HepG2 (cell line): ENCODE data around the gene CPNE5. TPM values are rescaled to one million over a fixed set of nuclear protein-coding genes. Genes with fewer than 3 reads are reported as not detected.
A peak's percentile ranks its signal among the peaks of the same experiment; 100 is the strongest.

Experiments used
- ATAC-seq: fragments of 200-7000 bp; cut with Tn5 transposase; 3 replicates; pipeline ENCODE4 v1.9.1; 2020; ENCODE audit warnings: mild to moderate bottlenecking, moderate library complexity
- BruUV-seq: library from RNA; stranded (reverse); fragments of 400-500 nt; replicated peaks from 2 replicates; lab custom pipeline; 2021; lab: Mats Ljungman, UMichigan
- CTCF ChIA-PET: fragments of 300-600 bp; formaldehyde crosslinking; extraction: SDS; loops from one replicate; lab custom pipeline; 2021; ENCODE audit warnings: low total read pairs, inconsistent platforms, low intra/inter-chr PET ratio; lab: Yijun Ruan, JAX
- POLR2A ChIA-PET: fragments of 350-600 bp; sonication (Branson Sonifier 250); formaldehyde crosslinking; loops from one replicate; lab custom pipeline; 2020; ENCODE audit warnings: antibody characterized with exemption, inconsistent platforms; lab: Yijun Ruan, JAX
- DNase-seq: peaks from one replicate; pipeline ENCODE4 v3.0.0-alpha.2; 2015; ENCODE audit warnings: low spot score
- FAIRE-seq: peaks from 3 replicates; lab custom pipeline; 2011; peaks lifted over from hg19 to GRCh38; lab: Jason Lieb, UNC
- H2AFZ ChIP-seq: one replicate; pipeline ENCODE4 v1.6.1; 2011; ENCODE audit warnings: low read length, inconsistent platforms
- H3K27ac ChIP-seq: fragments of 300-600 bp; 3 replicates; pipeline ENCODE4 v1.8.0; 2011; ENCODE audit warnings: mixed run types, mild to moderate bottlenecking, mixed read lengths, low read length, inconsistent platforms; ENCODE audit not compliant: insufficient read depth; ENCODE audit errors: extremely low read length
- H3K27me3 ChIP-seq, 2 experiments: fragments of 200-600 bp in 1 of 2; 2 replicates in 1 of 2; 3 replicates in 1 of 2; pipeline versions ENCODE4 v1.6.0 to v1.8.0; 2011; ENCODE audit warnings: low read length in 2 of 2, mild to moderate bottlenecking in 2 of 2, moderate library complexity in 2 of 2, inconsistent platforms in 1 of 2; ENCODE audit not compliant: insufficient read depth in 2 of 2, control insufficient read depth in 1 of 2
- H3K36me3 ChIP-seq, 2 experiments: fragments of 200-600 bp in 1 of 2; replicated peaks in 1 of 2; 2 replicates in 1 of 2; 3 replicates in 1 of 2; pipeline versions ENCODE4 v1.5.1 to v1.8.0; 2011; ENCODE audit warnings: low read length in 2 of 2, inconsistent platforms in 1 of 2; ENCODE audit not compliant: insufficient read depth in 2 of 2, control insufficient read depth in 1 of 2
- H3K4me1 ChIP-seq: 2 replicates; pipeline ENCODE4 v1.5.1; 2012; ENCODE audit warnings: low read length, inconsistent platforms; ENCODE audit not compliant: insufficient read depth
- H3K4me2 ChIP-seq: 2 replicates; pipeline ENCODE4 v1.6.0; 2011; ENCODE audit warnings: low read depth, low read length, inconsistent platforms
- H3K4me3 ChIP-seq, 3 experiments: fragments of 200-600 bp in 1 of 3; sonication (generic), shearing (Covaris generic) in 1 of 3; replicated peaks in 1 of 3; 2 replicates each; pipeline ENCODE4 v1.5.1; 2011 to 2016; ENCODE audit warnings: low read length in 3 of 3, inconsistent platforms in 2 of 3, low read depth in 2 of 3, mild to moderate bottlenecking in 2 of 3, control low read depth in 1 of 3, mixed read lengths in 1 of 3; ENCODE audit not compliant: insufficient read depth in 1 of 3
- H3K79me2 ChIP-seq: one replicate; pipeline ENCODE4 v1.6.1; 2011; ENCODE audit warnings: low read length, inconsistent platforms; ENCODE audit not compliant: insufficient read depth
- H3K9ac ChIP-seq: 2 replicates; pipeline ENCODE4 v1.6.0; 2011; ENCODE audit warnings: mild to moderate bottlenecking, low read depth, low read length, inconsistent platforms; ENCODE audit not compliant: insufficient read depth
- H3K9me3 ChIP-seq: 2 replicates; pipeline ENCODE4 v1.5.1; 2012; ENCODE audit warnings: mild to moderate bottlenecking, low read length
- H4K20me1 ChIP-seq: 2 replicates; pipeline ENCODE4 v1.6.0; 2011; ENCODE audit warnings: inconsistent platforms, mild to moderate bottlenecking, low read length, moderate library complexity; ENCODE audit not compliant: insufficient read depth
- AHR ChIP-seq: IDR thresholded peaks from 2 replicates; pipeline ENCODE4 v1.6.1; 2018; ENCODE audit warnings: missing genetic modification reagents, missing compliant biosample characterization
- GABPB1 ChIP-seq: IDR thresholded peaks from 2 replicates; pipeline ENCODE4 v1.6.1; 2016; ENCODE audit warnings: mild to moderate bottlenecking, missing genetic modification reagents, moderate library complexity, missing compliant biosample characterization
- GATAD2A ChIP-seq: IDR thresholded peaks from 2 replicates; pipeline ENCODE4 v1.6.1; 2016
- HNRNPH1 ChIP-seq: fragments of 200-400 bp; formaldehyde crosslinking; optimal IDR thresholded peaks from 2 replicates; pipeline ENCODE3; 2017; ENCODE audit warnings: mild to moderate bottlenecking, low read depth, low read length
- NFYC ChIP-seq: IDR thresholded peaks from 2 replicates; pipeline ENCODE4 v1.6.1; 2016; ENCODE audit warnings: missing genetic modification reagents, missing compliant biosample characterization
- SP1 ChIP-seq, 2 experiments: fragments of 450-650 bp in 1 of 2; sonication (generic) in 1 of 2; formaldehyde crosslinking in 1 of 2; IDR thresholded peaks; 2 replicates each; pipeline versions ENCODE4 v1.4.0 to v1.6.1; 2016 to 2020; ENCODE audit warnings: missing genetic modification reagents in 1 of 2
- SRF ChIP-seq: IDR thresholded peaks from 2 replicates; pipeline ENCODE4 v1.6.1; 2011; ENCODE audit warnings: mild to moderate bottlenecking, low read depth, low read length, moderate library complexity
- ZBED4 ChIP-seq: sonication (generic); formaldehyde crosslinking; IDR thresholded peaks from 2 replicates; pipeline ENCODE4 v1.4.0; 2020; ENCODE audit warnings: missing genetic modification reagents, borderline replicate concordance
- ZNF513 ChIP-seq: sonication (generic); formaldehyde crosslinking; conservative IDR thresholded peaks from 2 replicates; pipeline ENCODE4 v1.5.0; 2020; ENCODE audit warnings: missing genetic modification reagents
- ZSCAN31 ChIP-seq: sonication (generic); formaldehyde crosslinking; IDR thresholded peaks from 2 replicates; pipeline ENCODE4 v1.5.0; 2020; ENCODE audit warnings: low read depth, mild to moderate bottlenecking, missing genetic modification reagents
- WGBS: methylation state at CpG from one replicate; pipeline ENCODE4 v1.1.6; 2017; ENCODE audit warnings: low lambda C conversion rate; 5-methylcytosine and 5-hydroxymethylcytosine counted together
- in situ Hi-C: cut with HindIII; loops from 2 replicates; pipeline ENCODE4 v1.10.0; 2017; ENCODE audit warnings: low pct_unique_long_range_greater_than_20kb; ENCODE audit not compliant: extremely low pct_ligation_motif_present
- intact Hi-C: fragments of 100-400 bp; cut with micrococcal nuclease; formaldehyde crosslinking; loops from one replicate; pipeline ENCODE4 v1.10.0; 2022; ENCODE audit not compliant: unreplicated experiment
- polyA plus RNA-seq, 8 experiments: library from polyadenylated mRNA; depleted of rRNA in 3 of 8; stranded (reverse) in 7 of 8; unstranded in 1 of 8; fragments of >200 nt; fragmentation: Illumina TruSeq in 4 of 8; extraction: Trizol in 4 of 8; gene quantifications; 2 replicates each; pipeline versions ENCODE4 v1.2.1 to v1.2.3, GENCODE V29; 2011 to 2016; ENCODE audit warnings: low read depth in 4 of 8, missing spikeins in 1 of 8, mixed read lengths in 1 of 8; ENCODE audit not compliant: insufficient read depth in 1 of 8
- total RNA-seq, 5 experiments: library from RNA; depleted of rRNA; stranded (reverse); fragments of >200 nt; fragmentation: Illumina TruSeq; extraction: Trizol; gene quantifications; 2 replicates each; pipeline ENCODE4 v1.2.3, GENCODE V29; 2016; ENCODE audit warnings: low read depth in 1 of 5

Gene CPNE5
- total and polyA plus RNA-seq, 2 of the 13 experiments (the other 11 are each of a cell fraction or from before 2014, with no cell fraction given) = 0.16 TPM; not detected in 1

- TF ChIP-seq ZBED4 (CRISPR knock-in tag) = no peak
- no peak for TF ChIP-seq HNRNPH1
Observed at GRCh38 chr6:36855750-36856149, 16.5 kb upstream of the CPNE5 start (continued).

GRCh38 chr6:36853325-36853724 lies 14.1 kb upstream of the CPNE5 start:
- Histone ChIP-seq H3K27ac (peak overlapping the region; percentile 59), H3K36me3 (peaks cover 15 to 46% of the 10 kb centered on the region in 2 experiments), H3K27me3 (no peaks in the 10 kb centered on the region), H2AFZ (no peak overlapping the region), H3K79me2 (peaks cover 6% of the 10 kb centered on the region), H3K9ac (no peak overlapping the region), H4K20me1 (no peaks in the 10 kb centered on the region), H3K4me1 (peaks cover 35% of the 10 kb centered on the region), H3K9me3 (no peaks in the 10 kb centered on the region), H3K4me3 (no peak overlapping the region), H3K4me2 (no peak overlapping the region)
- no peak for ATAC-seq
- no peak for DNase-seq
- WGBS = 92% methylated on average over 5 of the region's 5 CpGs
- in situ Hi-C loops (loop anchor here (5.0 kb wide), 2 partner anchors 41 to 81 kb away; no protein-coding TSS in a partner anchor), intact Hi-C loops (loop anchor here (10.0 kb wide), 1 partner anchor 229 kb away; no protein-coding TSS in a partner anchor)
- ChIA-PET CTCF (interaction anchor here (1.6 to 4.6 kb wide), 3 partner anchors 17 to 88 kb away, joined by 4 to 47 read pairs (median 40); no protein-coding TSS in a partner anchor), POLR2A (interaction anchor here (1.3 to 3.1 kb wide), 2 partner anchors 16 to 21 kb away, joined by 5 to 29 read pairs; partner anchors contain the start of gene PPIL1)
- no peak for FAIRE-seq
- no TSS peak for BruUV-seq
- TF ChIP-seq SP1 (IDR thresholded peaks at IDR 0.05) (no peak), SP1 (CRISPR knock-in tag; IDR thresholded peaks at IDR 0.05) (no peak), GATAD2A (no peak), NFYC (CRISPR knock-in tag) (no peak), ZNF513 (CRISPR knock-in tag) (no peak), ZSCAN31 (CRISPR knock-in tag) (no peak), GABPB1 (CRISPR knock-in tag) (no peak), SRF (0 out of 2 replicates have a peak, but pooled peaks have one; percentile 16), AHR (CRISPR knock-in tag) (no peak)
